AG04449 (cell line): Measurements from ENCODE around the gene RND1.

Experiments
- CTCF ChIA-PET: fragments of 350-600 bp; formaldehyde crosslinking; extraction: SDS; loops from one replicate; lab custom pipeline; 2021; ENCODE audit warnings: antibody characterized with exemption; lab: Yijun Ruan, JAX
- POLR2A ChIA-PET: fragments of 400-600, 350-600 bp; formaldehyde crosslinking; extraction: SDS; loops from one replicate; lab custom pipeline; 2020; ENCODE audit warnings: antibody characterized with exemption, inconsistent platforms; lab: Yijun Ruan, JAX
- DNase-seq: peaks from one replicate; pipeline ENCODE4 v3.0.0-alpha.2; 2010; ENCODE audit warnings: low read depth, low spot score
- H3K4me3 ChIP-seq: 2 replicates; pipeline ENCODE4 v1.5.1; 2011; ENCODE audit warnings: low read depth, mild to moderate bottlenecking, control low read depth, low read length
- CTCF ChIP-seq: IDR thresholded peaks from one replicate; pipeline ENCODE4 v1.5.1; 2011; ENCODE audit warnings: mild to moderate bottlenecking, moderate library complexity, low read length, control low read depth, inconsistent platforms; ENCODE audit not compliant: insufficient read depth; ENCODE audit errors: missing control alignments

RND1 gene

GRCh38 chr12:48901278-48901677 lies 35.6 kb upstream of the RND1 start:
- ChIA-PET CTCF (interaction anchor here (0.6 to 7.8 kb wide), 9 partner anchors 9 to 210 kb away, joined by 3 to 144 read pairs (median 7); partner anchors contain the start of gene DDX23), POLR2A (no interaction called here)
- DNase-seq: no peak
- TF ChIP-seq CTCF: no peak
- H3K4me3 ChIP-seq: no peak overlapping the region

GRCh38 chr12:48899651-48900050 lies 34.0 kb upstream of the RND1 start:
- ChIA-PET CTCF (interaction anchor here (0.8 to 7.8 kb wide), 10 partner anchors 9 to 97 kb away, joined by 3 to 144 read pairs (median 4); partner anchors contain the start of gene DDX23), POLR2A (no interaction called here)
- no peak for DNase-seq
- H3K4me3 ChIP-seq: no peak overlapping the region
- TF ChIP-seq CTCF: no peak

GRCh38 chr12:48894271-48894670 lies 28.6 kb upstream of the RND1 start:
- ChIA-PET POLR2A (no interaction called here), CTCF (interaction anchor here (0.7 to 3.1 kb wide), 9 partner anchors 10 to 102 kb away, joined by 3 to 28 read pairs (median 5); partner anchors contain the start of gene DDX23)

GRCh38 chr12:48890657-48891418 lies 25.2 kb upstream of the RND1 start:
- CTCF ChIA-PET: interaction anchor here (0.7 to 16.2 kb wide), 38 partner anchors 10 to 177 kb away, joined by 3 to 852 read pairs (median 6); partner anchors contain the start of genes ARF3, DDX23, FKBP11 and RND1
- peak; percentile 99 for TF ChIP-seq CTCF
- peak overlapping the region; percentile 49 for H3K4me3 ChIP-seq
- no peak for DNase-seq
- POLR2A ChIA-PET: interaction anchor here (0.7 kb wide), 1 partner anchor 25 kb away, joined by 3 read pairs; the partner anchor contains the start of gene RND1

More at GRCh38 chr12:48894271-48894670, 28.6 kb upstream of the RND1 start:
- no peak overlapping the region for H3K4me3 ChIP-seq
- no peak for TF ChIP-seq CTCF
- no peak for DNase-seq

GRCh38 chr12:48889679-48890078 lies 24.0 kb upstream of the RND1 start:
- no peak for DNase-seq
- ChIA-PET CTCF (interaction anchor here (1.0 to 16.2 kb wide), 22 partner anchors 9 to 151 kb away, joined by 3 to 852 read pairs (median 13); partner anchors contain the start of genes DDN, DDX23, RND1 and WNT1), POLR2A (no interaction called here)
- no peak for TF ChIP-seq CTCF
- H3K4me3 ChIP-seq: no peak overlapping the region
